ENCODE data around the gene RARB.

RARB gene

DNA sequence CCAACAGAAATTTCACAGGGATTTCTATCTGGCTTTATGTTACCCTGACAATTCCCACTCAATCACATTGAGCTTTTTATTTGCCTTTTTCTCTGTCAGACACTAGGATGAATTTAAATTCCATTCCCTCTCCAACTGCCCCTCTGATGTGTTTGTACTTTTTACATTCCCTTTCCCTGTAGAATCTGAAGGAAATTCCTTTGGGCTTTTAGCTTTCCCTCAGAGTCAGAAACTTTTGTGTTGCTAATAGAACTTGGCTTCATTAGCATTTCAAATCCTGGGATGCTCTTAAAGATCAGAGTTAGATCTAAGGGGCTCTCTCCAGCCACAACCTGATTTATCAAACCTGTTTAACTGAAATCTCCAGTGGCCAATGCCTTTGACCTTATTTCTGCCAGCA, 7.9 kb upstream of the RARB start:
- DNase-seq (ENCODE audit: low spot score), result no peak
- TF ChIP-seq CTCF (IDR thresholded peaks at IDR 0.05; ENCODE audit: extremely low read depth, missing control alignments), result no peak

DNA sequence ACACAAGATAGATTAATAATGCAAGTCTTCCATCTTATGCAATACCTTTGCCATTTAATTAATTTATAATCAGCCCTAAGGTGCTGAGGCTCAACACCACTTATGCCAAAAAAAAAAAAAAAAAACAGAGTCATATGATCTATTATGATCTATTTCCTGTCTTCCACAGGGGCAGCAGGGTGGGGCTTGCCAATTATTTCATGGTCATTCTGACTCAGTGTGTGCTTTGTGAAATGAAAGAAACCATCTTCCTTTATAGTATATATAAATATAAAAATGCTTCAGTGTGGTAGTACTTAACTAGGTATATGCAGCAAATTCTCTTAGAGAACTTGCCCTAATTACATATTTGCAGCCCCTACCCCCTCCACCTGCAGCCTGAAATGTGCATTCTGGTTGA, 7.2 kb upstream of the RARB start:
- TF ChIP-seq CTCF (IDR thresholded peaks at IDR 0.05; ENCODE audit: extremely low read depth, missing control alignments), result no peak
- no peak for DNase-seq (ENCODE audit: low spot score)

GRCh38 chr3:25421747-25422146, 6.3 kb upstream of the RARB start:
- no peak for DNase-seq (ENCODE audit: low spot score)
- TF ChIP-seq CTCF (IDR thresholded peaks at IDR 0.05; ENCODE audit: extremely low read depth, missing control alignments), result no peak

DNA sequence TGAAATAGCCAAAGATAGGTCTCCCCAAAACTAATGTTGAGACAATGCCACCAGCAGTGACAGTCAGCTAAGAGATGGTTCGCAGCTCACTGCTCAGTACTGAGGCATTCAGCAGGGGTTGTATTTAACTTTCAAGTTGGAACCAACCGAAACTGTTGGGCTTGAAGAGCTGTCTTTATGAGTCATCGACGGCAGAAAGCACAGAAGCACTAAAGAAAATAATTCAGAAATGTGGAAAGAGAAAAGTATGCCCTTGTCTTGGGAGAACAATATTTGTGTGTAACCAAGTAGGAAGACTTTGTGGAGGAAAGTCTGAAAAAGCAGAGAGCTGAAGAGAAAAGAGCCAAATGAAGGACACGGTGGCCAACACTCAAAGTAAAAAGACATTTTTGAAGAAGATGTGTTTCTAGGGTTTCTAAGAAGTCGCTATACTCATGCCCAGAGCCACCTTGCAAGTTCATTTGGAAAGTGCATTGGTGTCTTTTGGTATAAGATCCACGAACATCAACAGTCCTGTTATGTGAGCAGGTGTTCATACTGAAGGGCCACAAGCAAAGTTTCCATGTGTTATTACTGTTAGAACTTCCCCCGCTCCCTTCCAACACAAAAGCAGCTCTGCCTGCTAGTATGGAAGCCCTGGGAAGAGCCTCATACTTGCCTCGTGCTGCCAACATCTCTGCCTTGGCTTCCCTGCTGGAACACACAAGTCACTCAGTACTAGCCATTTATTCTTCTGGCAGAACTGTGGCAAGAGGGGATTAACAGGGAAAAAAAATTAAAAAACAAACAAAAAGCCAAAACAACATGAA, 4.1 kb upstream of the RARB start:
- TF ChIP-seq CTCF (IDR thresholded peaks at IDR 0.05; ENCODE audit: extremely low read depth, missing control alignments), result no peak
- DNase-seq (ENCODE audit: low spot score), result no peak

GRCh38 chr3:25424614-25425013, 3.4 kb upstream of the RARB start:
- no peak for DNase-seq (ENCODE audit: low spot score)
- TF ChIP-seq CTCF (IDR thresholded peaks at IDR 0.05; ENCODE audit: extremely low read depth, missing control alignments), result no peak

DNA sequence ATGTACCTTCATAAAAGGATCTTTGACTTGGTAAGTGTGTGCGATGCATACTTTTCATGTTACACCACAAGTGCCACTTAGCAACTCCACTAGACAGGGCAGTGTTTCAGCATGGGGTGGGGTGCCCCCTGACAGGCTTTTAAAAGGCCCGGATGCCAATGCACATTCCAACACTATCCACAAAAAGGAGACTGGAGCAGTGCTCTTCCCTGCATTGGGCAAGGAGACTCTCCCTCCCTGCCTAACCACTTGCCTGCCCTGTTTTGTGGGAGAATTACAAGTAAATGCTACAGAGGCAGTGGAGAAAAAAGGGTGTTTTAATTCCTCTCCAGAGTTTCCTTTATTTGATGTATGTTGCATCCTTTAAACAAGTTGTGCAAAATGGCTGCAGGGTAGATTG, 1.7 kb upstream of the RARB start:
- no peak for TF ChIP-seq CTCF (IDR thresholded peaks at IDR 0.05; ENCODE audit: extremely low read depth, missing control alignments)
- DNase-seq (ENCODE audit: low spot score), result no peak

- no peak for DNase-seq (ENCODE audit: low spot score)
Observed at GRCh38 chr3:25427155-25427554, 908 bp upstream of the RARB start.

More at GRCh38 chr3:25427155-25427554, 908 bp upstream of the RARB start:
- TF ChIP-seq CTCF (IDR thresholded peaks at IDR 0.05; ENCODE audit: extremely low read depth, missing control alignments), result no peak

All from GM20000 (cell line).